HL-60 (cell line): ENCODE results near the gene ANXA7.
"Not testable (repeated sequence)": the region's sequence is repeated elsewhere in the genome, so short reads cannot be mapped to it uniquely, and the experiment has no call there.

Experiments
- DNase-seq, 2 experiments: peaks; one replicate each; pipeline ENCODE4 v3.0.0-alpha.2; 2010 to 2020; ENCODE audit warnings: low read depth in 1 of 2, low spot score in 1 of 2
- H3K27ac ChIP-seq: fragments of 250-450 bp; sonication (Bioruptor Pico); replicated peaks from 2 replicates; pipeline ENCODE4 v1.5.1; 2020; ENCODE audit warnings: mild to moderate bottlenecking, moderate library complexity
- H3K27me3 ChIP-seq: fragments of 250-450 bp; sonication (Bioruptor Pico); 2 replicates; pipeline ENCODE4 v1.5.1; 2021; ENCODE audit warnings: mild to moderate bottlenecking, moderate library complexity; ENCODE audit not compliant: insufficient read depth, poor library complexity, severe bottlenecking
- H3K4me3 ChIP-seq: replicated peaks from 2 replicates; pipeline ENCODE4 v1.5.1; 2011; ENCODE audit warnings: mild to moderate bottlenecking, control low read depth, low read length; ENCODE audit not compliant: insufficient read depth
- GABPA ChIP-seq: IDR thresholded peaks from 2 replicates; pipeline ENCODE4 v1.6.1; 2012; ENCODE audit warnings: low read depth
- POLR2AphosphoS5 ChIP-seq: IDR thresholded peaks from 2 replicates; pipeline ENCODE4 v1.6.1; 2012; ENCODE audit warnings: low read depth
- SPI1 ChIP-seq: IDR thresholded peaks from 2 replicates; pipeline ENCODE4 v1.6.1; 2012; ENCODE audit warnings: low read depth, mild to moderate bottlenecking, borderline replicate concordance
- TF ChIP-seq, protein P1 (sequence below): IDR thresholded peaks from one replicate; pipeline ENCODE4 v1.5.1; 2011; ENCODE audit warnings: low read length, control low read depth, inconsistent platforms; ENCODE audit not compliant: insufficient read depth
- TF ChIP-seq, protein P2 (sequence below): IDR thresholded peaks from 2 replicates; pipeline ENCODE4 v1.6.1; 2012; ENCODE audit warnings: low read depth; ENCODE audit not compliant: insufficient replicate concordance

The ANXA7 gene

DNA sequence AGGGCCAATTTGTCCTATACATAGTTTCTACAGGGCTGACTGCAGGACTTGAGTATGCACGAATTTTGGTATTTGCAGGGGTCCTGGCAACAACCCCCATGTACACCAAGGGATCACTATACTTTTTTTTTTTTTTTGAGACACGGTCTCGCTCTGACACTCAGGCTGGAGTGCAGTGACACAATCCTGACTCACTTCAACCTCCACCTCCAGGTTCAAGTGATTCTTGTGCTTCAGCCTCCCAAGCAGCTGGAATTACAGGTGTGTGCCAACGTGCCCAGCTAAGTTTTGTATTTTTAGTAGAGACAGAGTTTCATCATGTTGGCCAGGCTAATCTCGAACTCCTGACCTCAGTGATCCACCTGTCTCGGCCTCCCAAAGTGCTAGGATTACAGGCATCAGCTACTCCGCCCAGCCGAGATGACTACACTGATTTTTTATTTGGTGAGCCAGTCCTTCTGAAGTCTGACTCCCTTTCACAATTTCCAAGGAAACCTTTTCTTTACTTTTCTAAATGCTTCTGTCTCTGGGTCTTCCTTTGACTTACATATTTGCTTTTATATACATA is 75.0 kb downstream of the ANXA7 start:
- Histone ChIP-seq H3K27me3 (no peaks in the 10 kb centered on the region), H3K4me3 (no peak overlapping the region), H3K27ac (no peak overlapping the region)
- no peak for DNase-seq
- TF ChIP-seq, protein P1, sequence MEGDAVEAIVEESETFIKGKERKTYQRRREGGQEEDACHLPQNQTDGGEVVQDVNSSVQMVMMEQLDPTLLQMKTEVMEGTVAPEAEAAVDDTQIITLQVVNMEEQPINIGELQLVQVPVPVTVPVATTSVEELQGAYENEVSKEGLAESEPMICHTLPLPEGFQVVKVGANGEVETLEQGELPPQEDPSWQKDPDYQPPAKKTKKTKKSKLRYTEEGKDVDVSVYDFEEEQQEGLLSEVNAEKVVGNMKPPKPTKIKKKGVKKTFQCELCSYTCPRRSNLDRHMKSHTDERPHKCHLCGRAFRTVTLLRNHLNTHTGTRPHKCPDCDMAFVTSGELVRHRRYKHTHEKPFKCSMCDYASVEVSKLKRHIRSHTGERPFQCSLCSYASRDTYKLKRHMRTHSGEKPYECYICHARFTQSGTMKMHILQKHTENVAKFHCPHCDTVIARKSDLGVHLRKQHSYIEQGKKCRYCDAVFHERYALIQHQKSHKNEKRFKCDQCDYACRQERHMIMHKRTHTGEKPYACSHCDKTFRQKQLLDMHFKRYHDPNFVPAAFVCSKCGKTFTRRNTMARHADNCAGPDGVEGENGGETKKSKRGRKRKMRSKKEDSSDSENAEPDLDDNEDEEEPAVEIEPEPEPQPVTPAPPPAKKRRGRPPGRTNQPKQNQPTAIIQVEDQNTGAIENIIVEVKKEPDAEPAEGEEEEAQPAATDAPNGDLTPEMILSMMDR = no peak
- TF ChIP-seq, protein P2, sequence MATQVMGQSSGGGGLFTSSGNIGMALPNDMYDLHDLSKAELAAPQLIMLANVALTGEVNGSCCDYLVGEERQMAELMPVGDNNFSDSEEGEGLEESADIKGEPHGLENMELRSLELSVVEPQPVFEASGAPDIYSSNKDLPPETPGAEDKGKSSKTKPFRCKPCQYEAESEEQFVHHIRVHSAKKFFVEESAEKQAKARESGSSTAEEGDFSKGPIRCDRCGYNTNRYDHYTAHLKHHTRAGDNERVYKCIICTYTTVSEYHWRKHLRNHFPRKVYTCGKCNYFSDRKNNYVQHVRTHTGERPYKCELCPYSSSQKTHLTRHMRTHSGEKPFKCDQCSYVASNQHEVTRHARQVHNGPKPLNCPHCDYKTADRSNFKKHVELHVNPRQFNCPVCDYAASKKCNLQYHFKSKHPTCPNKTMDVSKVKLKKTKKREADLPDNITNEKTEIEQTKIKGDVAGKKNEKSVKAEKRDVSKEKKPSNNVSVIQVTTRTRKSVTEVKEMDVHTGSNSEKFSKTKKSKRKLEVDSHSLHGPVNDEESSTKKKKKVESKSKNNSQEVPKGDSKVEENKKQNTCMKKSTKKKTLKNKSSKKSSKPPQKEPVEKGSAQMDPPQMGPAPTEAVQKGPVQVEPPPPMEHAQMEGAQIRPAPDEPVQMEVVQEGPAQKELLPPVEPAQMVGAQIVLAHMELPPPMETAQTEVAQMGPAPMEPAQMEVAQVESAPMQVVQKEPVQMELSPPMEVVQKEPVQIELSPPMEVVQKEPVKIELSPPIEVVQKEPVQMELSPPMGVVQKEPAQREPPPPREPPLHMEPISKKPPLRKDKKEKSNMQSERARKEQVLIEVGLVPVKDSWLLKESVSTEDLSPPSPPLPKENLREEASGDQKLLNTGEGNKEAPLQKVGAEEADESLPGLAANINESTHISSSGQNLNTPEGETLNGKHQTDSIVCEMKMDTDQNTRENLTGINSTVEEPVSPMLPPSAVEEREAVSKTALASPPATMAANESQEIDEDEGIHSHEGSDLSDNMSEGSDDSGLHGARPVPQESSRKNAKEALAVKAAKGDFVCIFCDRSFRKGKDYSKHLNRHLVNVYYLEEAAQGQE = no peak
- TF ChIP-seq GABPA = no peak
- TF ChIP-seq SPI1 = no peak

DNA sequence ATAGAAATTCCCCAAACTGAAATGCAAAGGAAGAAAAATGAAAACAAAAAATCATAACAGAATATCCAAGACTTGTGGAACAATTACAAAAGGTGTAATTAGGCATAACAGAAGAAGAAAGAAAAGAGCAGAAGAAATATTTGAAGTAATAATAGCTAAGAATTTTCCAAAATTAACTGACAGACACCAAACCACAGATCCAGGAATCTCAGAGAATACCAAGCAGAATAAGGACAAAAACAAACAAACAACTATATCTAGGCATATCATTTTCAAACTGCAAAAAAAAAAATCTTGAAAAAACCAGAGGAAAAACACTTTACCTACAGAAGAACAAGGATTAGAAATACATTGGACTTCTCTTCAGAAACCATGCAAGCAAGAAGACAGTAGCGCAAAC is 80.7 kb downstream of the ANXA7 start:
- no peak overlapping the region for H3K27ac ChIP-seq
- H3K27me3 ChIP-seq = no peaks in the 10 kb centered on the region
- no peak overlapping the region for H3K4me3 ChIP-seq
- no peak for DNase-seq
- TF ChIP-seq, protein P1 = no peak
- TF ChIP-seq SPI1 (no peak), POLR2AphosphoS5 (no peak), GABPA (no peak)
- TF ChIP-seq, protein P2 = no peak

DNA sequence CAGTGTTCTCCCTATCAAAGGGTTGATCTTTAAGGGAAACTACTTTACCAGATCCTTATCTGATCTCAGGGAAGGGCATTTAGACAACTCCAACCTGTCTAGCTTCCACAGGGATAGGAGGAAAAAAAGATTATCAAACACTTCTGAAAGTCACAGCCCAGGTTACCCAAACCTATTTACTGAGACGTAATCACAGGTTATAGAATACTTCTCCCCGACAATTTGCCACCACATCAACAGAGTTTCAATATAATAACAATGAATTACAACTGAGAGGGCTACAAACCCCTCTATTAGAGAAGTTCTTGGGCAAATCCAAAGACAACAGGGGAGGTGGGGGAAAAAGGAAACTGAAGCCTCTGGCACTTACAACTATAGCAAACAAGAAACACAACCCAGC is 81.5 kb downstream of the ANXA7 start:
- DNase-seq = no peak
- Histone ChIP-seq H3K4me3 (no peak overlapping the region), H3K27me3 (no peaks in the 10 kb centered on the region), H3K27ac (no peak overlapping the region)
- TF ChIP-seq POLR2AphosphoS5 = no peak
- TF ChIP-seq SPI1 = no peak
- TF ChIP-seq GABPA = no peak
- TF ChIP-seq, protein P1 = no peak
- TF ChIP-seq, protein P2 = no peak

DNA sequence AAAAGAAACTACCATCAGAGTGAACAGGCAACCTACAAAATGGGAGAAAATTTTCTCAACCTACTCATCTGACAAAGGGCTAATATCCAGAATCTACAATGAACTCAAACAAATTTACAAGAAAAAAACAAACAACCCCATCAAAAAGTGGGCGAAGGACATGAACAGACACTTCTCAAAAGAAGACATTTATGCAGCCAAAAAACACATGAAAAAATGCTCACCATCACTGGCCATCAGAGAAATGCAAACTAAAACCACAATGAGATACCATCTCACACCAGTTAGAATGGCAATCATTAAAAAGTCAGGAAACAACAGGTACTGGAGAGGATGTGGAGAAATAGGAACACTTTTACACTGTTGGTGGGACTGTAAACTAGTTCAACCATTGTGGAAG is 85.3 kb downstream of the ANXA7 start:
- not testable (repeated sequence) for H3K27me3 ChIP-seq, H3K27ac ChIP-seq, DNase-seq, H3K4me3 ChIP-seq

DNA sequence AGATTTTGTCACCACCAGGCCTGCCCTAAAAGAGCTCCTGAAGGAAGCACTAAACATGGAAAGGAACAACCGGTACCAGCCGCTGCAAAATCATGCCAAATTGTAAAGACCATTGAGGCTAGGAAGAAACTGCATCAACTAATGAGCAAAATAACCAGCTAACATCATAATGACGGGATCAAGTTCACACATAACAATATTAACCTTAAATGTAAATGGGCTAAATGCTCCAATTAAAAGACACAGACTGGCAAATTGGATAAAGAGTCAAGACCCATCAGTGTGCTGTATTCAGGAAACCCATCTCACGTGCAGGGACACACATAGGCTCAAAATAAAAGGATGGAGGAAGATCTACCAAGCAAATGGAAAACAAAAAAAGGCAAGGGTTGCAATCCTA is 88.6 kb downstream of the ANXA7 start:
- DNase-seq = not testable (repeated sequence)

More for the DNA sequence above, 88.6 kb downstream of the ANXA7 start:
- not testable (repeated sequence) for H3K4me3 ChIP-seq, H3K27me3 ChIP-seq, H3K27ac ChIP-seq
